ENCODE data around the gene CACNA2D3. TPM values are rescaled to one million over a fixed set of nuclear protein-coding genes. Genes with fewer than 3 reads are reported as not detected.

CACNA2D3 gene
- total and polyA plus RNA-seq, 7 donors, result 2.7 to 13.5 (median 9.0) TPM

DNA sequence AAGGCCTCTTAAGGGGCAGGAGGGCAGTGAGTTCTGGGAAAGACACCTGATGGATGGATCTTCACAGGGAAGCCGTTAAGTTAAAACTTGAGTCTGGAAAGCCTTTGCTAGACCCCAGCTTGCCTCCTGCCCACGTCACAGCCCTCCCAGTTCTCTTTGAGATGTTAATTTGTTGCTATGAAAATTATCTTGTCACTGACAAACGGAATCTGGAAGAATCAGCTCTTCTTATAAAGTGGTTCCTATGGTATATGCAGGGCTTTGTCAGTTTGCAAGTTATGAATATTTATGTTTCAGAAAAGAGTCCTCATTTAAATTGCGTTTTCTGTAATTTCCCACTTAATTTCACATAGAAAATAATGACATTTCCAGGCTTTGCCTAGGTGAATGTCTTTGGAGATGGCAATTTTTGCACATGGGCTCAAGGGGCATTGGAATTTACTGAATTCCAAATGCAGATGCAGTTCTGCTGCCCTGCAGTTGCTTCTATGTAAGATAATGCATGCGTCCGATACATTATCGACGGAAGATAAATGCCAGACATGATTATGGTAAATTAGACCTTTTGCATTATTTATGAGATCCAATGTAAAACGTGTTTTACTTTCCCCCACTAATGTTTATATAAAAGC lies 74.1 kb downstream of the CACNA2D3 start:
- H3K36me3 ChIP-seq (ENCODE audit: insufficient read depth in 1 of 2, low read depth in 1 of 2), result no peaks in the 10 kb centered on the region
- intact Hi-C loops (cut with DNase I), result no loop called here
- 80 to 81% (median 80%) methylated on average over 9 of the region's 9 CpGs for WGBS, 3 donors
- no peaks in the 10 kb centered on the region for H3K27me3 ChIP-seq (ENCODE audit: insufficient read depth in 3 of 3, low read length in 2 of 3)
- no peak for ATAC-seq
- DNase-seq, result no peak
- no peak overlapping the region for H3K27ac ChIP-seq
- no peak overlapping the region for H3K4me3 ChIP-seq
- H3K4me1 ChIP-seq, result no peaks in the 10 kb centered on the region
- H3K9me3 ChIP-seq, result no peaks in the 10 kb centered on the region
- TF ChIP-seq, protein P1, sequence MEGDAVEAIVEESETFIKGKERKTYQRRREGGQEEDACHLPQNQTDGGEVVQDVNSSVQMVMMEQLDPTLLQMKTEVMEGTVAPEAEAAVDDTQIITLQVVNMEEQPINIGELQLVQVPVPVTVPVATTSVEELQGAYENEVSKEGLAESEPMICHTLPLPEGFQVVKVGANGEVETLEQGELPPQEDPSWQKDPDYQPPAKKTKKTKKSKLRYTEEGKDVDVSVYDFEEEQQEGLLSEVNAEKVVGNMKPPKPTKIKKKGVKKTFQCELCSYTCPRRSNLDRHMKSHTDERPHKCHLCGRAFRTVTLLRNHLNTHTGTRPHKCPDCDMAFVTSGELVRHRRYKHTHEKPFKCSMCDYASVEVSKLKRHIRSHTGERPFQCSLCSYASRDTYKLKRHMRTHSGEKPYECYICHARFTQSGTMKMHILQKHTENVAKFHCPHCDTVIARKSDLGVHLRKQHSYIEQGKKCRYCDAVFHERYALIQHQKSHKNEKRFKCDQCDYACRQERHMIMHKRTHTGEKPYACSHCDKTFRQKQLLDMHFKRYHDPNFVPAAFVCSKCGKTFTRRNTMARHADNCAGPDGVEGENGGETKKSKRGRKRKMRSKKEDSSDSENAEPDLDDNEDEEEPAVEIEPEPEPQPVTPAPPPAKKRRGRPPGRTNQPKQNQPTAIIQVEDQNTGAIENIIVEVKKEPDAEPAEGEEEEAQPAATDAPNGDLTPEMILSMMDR (IDR thresholded peaks at IDR 0.05), result no peak

GRCh38 chr3:54197509-54197908 lies 75.2 kb downstream of the CACNA2D3 start:
- Histone ChIP-seq H3K27me3 (ENCODE audit: insufficient read depth in 3 of 3, low read length in 2 of 3) (no peaks in the 10 kb centered on the region), H3K9me3 (no peaks in the 10 kb centered on the region), H3K4me1 (no peaks in the 10 kb centered on the region), H3K4me3 (no peak overlapping the region), H3K36me3 (ENCODE audit: insufficient read depth in 1 of 2, low read depth in 1 of 2) (no peaks in the 10 kb centered on the region), H3K27ac (no peak overlapping the region)
- no peak for ATAC-seq
- TF ChIP-seq, protein P1 (IDR thresholded peaks at IDR 0.05), result no peak
- DNase-seq, result no peak
- intact Hi-C loops (cut with DNase I), result no loop called here
- 60 to 67% (median 61%) methylated on average over 6 of the region's 6 CpGs for WGBS, 3 donors

DNA sequence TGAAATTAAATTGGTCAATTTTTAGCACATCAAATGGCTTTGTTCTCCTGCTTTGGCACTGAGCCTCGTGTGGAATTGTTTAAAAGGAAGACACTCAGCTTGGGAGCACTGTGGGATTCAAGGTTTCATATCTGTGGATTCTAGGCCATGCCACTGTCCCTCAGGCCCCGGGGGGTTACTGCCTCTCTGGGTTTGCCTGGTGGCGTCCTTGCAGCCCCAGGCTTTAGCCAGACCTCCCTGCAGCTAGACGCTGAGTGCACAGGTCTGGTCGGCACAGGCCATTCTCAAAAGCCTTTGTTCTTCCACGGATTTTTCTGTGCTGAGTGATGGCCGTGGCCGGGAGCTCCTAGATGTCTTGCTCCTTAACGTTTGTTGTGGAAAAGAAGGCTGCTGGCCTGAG lies 76.2 kb downstream of the CACNA2D3 start:
- Histone ChIP-seq H3K4me1 (no peaks in the 10 kb centered on the region), H3K9me3 (no peaks in the 10 kb centered on the region), H3K36me3 (ENCODE audit: insufficient read depth in 1 of 2, low read depth in 1 of 2) (no peaks in the 10 kb centered on the region), H3K27ac (no peak overlapping the region), H3K4me3 (no peak overlapping the region), H3K27me3 (ENCODE audit: insufficient read depth in 3 of 3, low read length in 2 of 3) (no peaks in the 10 kb centered on the region)
- intact Hi-C loops (cut with DNase I), result no loop called here
- TF ChIP-seq, protein P1 (IDR thresholded peaks at IDR 0.05), result no peak
- ATAC-seq (no peak), DNase-seq (no peak)
- 69 to 77% (median 72%) methylated on average over 9 of the region's 9 CpGs for WGBS, 3 donors

GRCh38 chr3:54202054-54202453 lies 79.7 kb downstream of the CACNA2D3 start:
- no peak for ATAC-seq
- H3K27ac ChIP-seq, result no peak overlapping the region
- H3K27me3 ChIP-seq (ENCODE audit: insufficient read depth in 3 of 3, low read length in 2 of 3), result no peaks in the 10 kb centered on the region
- intact Hi-C loops (cut with DNase I), result no loop called here
- H3K4me3 ChIP-seq, result no peak overlapping the region
- H3K36me3 ChIP-seq (ENCODE audit: insufficient read depth in 1 of 2, low read depth in 1 of 2), result no peaks in the 10 kb centered on the region
- 64 to 70% (median 67%) methylated on average over 5 of the region's 5 CpGs for WGBS, 3 donors
- H3K4me1 ChIP-seq, result no peaks in the 10 kb centered on the region
- TF ChIP-seq, protein P1 (IDR thresholded peaks at IDR 0.05), result no peak
- DNase-seq, result no peak
- H3K9me3 ChIP-seq, result no peaks in the 10 kb centered on the region

All from psoas muscle (tissue), 8 donors.